Ecto neural progenitor cell (in vitro differentiated cells): ENCODE measurements around the gene IGHMBP2.

ENCODE experiments used
- DNase-seq: peaks from one replicate; pipeline ENCODE4 v3.0.0-alpha.2; 2018; ENCODE audit warnings: low spot score

The IGHMBP2 gene

GRCh38 chr11:68927280-68928135 lies 23.8 kb downstream of the IGHMBP2 start:
- no peak for DNase-seq

- DNase-seq = no peak
These were observed 24.6 kb downstream of the IGHMBP2 start for GRCh38 chr11:68928136-68928880.

- no peak for DNase-seq
These were observed 25.4 kb downstream of the IGHMBP2 start for GRCh38 chr11:68929135-68929534.

- DNase-seq = no peak
These were observed 26.2 kb downstream of the IGHMBP2 start for GRCh38 chr11:68929706-68930570.

- DNase-seq = no peak
These were observed 27.5 kb downstream of the IGHMBP2 start for GRCh38 chr11:68930991-68931855.

GRCh38 chr11:68931911-68932310 lies 28.2 kb downstream of the IGHMBP2 start:
- no peak for DNase-seq

GRCh38 chr11:68932358-68932757 lies 28.7 kb downstream of the IGHMBP2 start:
- no peak for DNase-seq

GRCh38 chr11:68932933-68933577 lies 29.4 kb downstream of the IGHMBP2 start:
- DNase-seq = no peak

- no peak for DNase-seq
These were observed 30.1 kb downstream of the IGHMBP2 start for GRCh38 chr11:68933605-68934320.

- DNase-seq = no peak
These were observed 30.6 kb downstream of the IGHMBP2 start for GRCh38 chr11:68934321-68934645.

- no peak for DNase-seq
These were observed 31.0 kb downstream of the IGHMBP2 start for GRCh38 chr11:68934666-68935065.

- no peak for DNase-seq
These were observed 31.4 kb downstream of the IGHMBP2 start for GRCh38 chr11:68935066-68935465.

- no peak for DNase-seq
These were observed 32.0 kb downstream of the IGHMBP2 start for GRCh38 chr11:68935516-68936357.

GRCh38 chr11:68936358-68936636 lies 32.6 kb downstream of the IGHMBP2 start:
- no peak for DNase-seq

- no peak for DNase-seq
These were observed 33.3 kb downstream of the IGHMBP2 start for GRCh38 chr11:68936676-68937620.

GRCh38 chr11:68938088-68938487 lies 34.4 kb downstream of the IGHMBP2 start:
- DNase-seq = no peak

GRCh38 chr11:68938816-68939582 lies 35.3 kb downstream of the IGHMBP2 start:
- DNase-seq = no peak
